HEK293 (cell line): ENCODE measurements around the gene THY1.

Source experiments
- CTCF ChIA-PET: fragments of 350-600 bp; formaldehyde crosslinking; extraction: SDS; loops from one replicate; lab custom pipeline; 2021; ENCODE audit warnings: antibody characterized with exemption; lab: Yijun Ruan, JAX
- POLR2A ChIA-PET: fragments of 300-600 bp; formaldehyde crosslinking; extraction: SDS; loops from one replicate; lab custom pipeline; 2020; ENCODE audit warnings: antibody characterized with exemption, inconsistent platforms; lab: Yijun Ruan, JAX
- H3K27ac ChIP-seq: fragments of 200-500 bp; sonication (Bioruptor generic); 2 replicates; pipeline ENCODE4 v1.5.1; 2014; ENCODE audit warnings: low read depth, low read length, control low read depth, inconsistent platforms; ENCODE audit errors: extremely low read depth
- H3K36me3 ChIP-seq, 2 experiments: fragments of 200-500 bp in 1 of 2; sonication (Bioruptor generic) in 1 of 2; 1 replicate in 1 of 2; 2 replicates in 1 of 2; pipeline ENCODE4 v1.5.1; 2014 to 2017; ENCODE audit warnings: inconsistent platforms in 2 of 2, low read length in 2 of 2; ENCODE audit not compliant: control insufficient read depth in 2 of 2, insufficient read depth in 1 of 2
- H3K4me1 ChIP-seq: fragments of 200-500 bp; sonication (Bioruptor generic); 2 replicates; pipeline ENCODE4 v1.5.1; 2014; ENCODE audit warnings: mild to moderate bottlenecking, low read length, inconsistent platforms; ENCODE audit not compliant: control insufficient read depth, insufficient read depth
- H3K4me3 ChIP-seq: 2 replicates; pipeline ENCODE4 v1.5.1; 2011; ENCODE audit warnings: low read depth, mild to moderate bottlenecking, control low read depth, low read length, moderate library complexity
- H3K9me3 ChIP-seq: fragments of 200-500 bp; sonication (Bioruptor generic); 2 replicates; pipeline ENCODE4 v1.5.1; 2014; ENCODE audit warnings: low read depth, low read length, inconsistent platforms; ENCODE audit not compliant: control insufficient read depth, insufficient read depth
- AEBP2 ChIP-seq: fragments of 450-650 bp; formaldehyde crosslinking; IDR thresholded peaks from 2 replicates; pipeline ENCODE4 v1.5.1; 2016; ENCODE audit warnings: missing biosample characterization, missing genetic modification characterization, borderline replicate concordance
- GLI4 ChIP-seq: fragments of 450-650 bp; formaldehyde crosslinking; IDR thresholded peaks from 2 replicates; pipeline ENCODE4 v1.5.1; 2016; ENCODE audit warnings: missing biosample characterization, missing genetic modification characterization
- GLIS2 ChIP-seq: fragments of 450-650 bp; formaldehyde crosslinking; IDR thresholded peaks from 2 replicates; pipeline ENCODE4 v1.5.1; 2016; ENCODE audit warnings: missing biosample characterization, missing genetic modification characterization
- HIC1 ChIP-seq: fragments of 450-650 bp; formaldehyde crosslinking; IDR thresholded peaks from 2 replicates; pipeline ENCODE4 v1.5.1; 2016; ENCODE audit warnings: missing biosample characterization, missing genetic modification characterization
- KLF10 ChIP-seq: fragments of 450-650 bp; IDR thresholded peaks from 2 replicates; pipeline ENCODE4 v1.5.1; 2018; ENCODE audit warnings: missing biosample characterization, mild to moderate bottlenecking, missing genetic modification characterization
- SP7 ChIP-seq: fragments of 450-650 bp; formaldehyde crosslinking; IDR thresholded peaks from 2 replicates; pipeline ENCODE4 v1.5.1; 2016; ENCODE audit warnings: missing biosample characterization, missing genetic modification characterization
- YY2 ChIP-seq: fragments of 450-650 bp; formaldehyde crosslinking; IDR thresholded peaks from 2 replicates; pipeline ENCODE4 v1.5.1; 2016; ENCODE audit warnings: missing biosample characterization, missing genetic modification characterization
- ZBTB10 ChIP-seq: fragments of 450-650 bp; formaldehyde crosslinking; IDR thresholded peaks from 2 replicates; pipeline ENCODE4 v1.5.1; 2016; ENCODE audit warnings: missing biosample characterization, missing genetic modification characterization
- ZFP41 ChIP-seq: fragments of 450-650 bp; formaldehyde crosslinking; IDR thresholded peaks from 2 replicates; pipeline ENCODE4 v1.5.1; 2016; ENCODE audit warnings: missing biosample characterization, missing genetic modification characterization, borderline replicate concordance
- ZNF10 ChIP-seq: fragments of 450-650 bp; formaldehyde crosslinking; IDR thresholded peaks from 2 replicates; pipeline ENCODE4 v1.5.1; 2017; ENCODE audit warnings: missing biosample characterization, missing genetic modification characterization
- ZNF248 ChIP-seq: fragments of 450-650 bp; formaldehyde crosslinking; IDR thresholded peaks from 2 replicates; pipeline ENCODE4 v1.5.1; 2017; ENCODE audit warnings: missing biosample characterization, missing genetic modification characterization
- ZNF292 ChIP-seq: fragments of 450-650 bp; formaldehyde crosslinking; IDR thresholded peaks from 2 replicates; pipeline ENCODE4 v1.5.1; 2016; ENCODE audit warnings: low read depth, missing biosample characterization, missing genetic modification characterization, borderline replicate concordance
- ZNF513 ChIP-seq: fragments of 450-650 bp; IDR thresholded peaks from 2 replicates; pipeline ENCODE4 v1.5.1; 2018; ENCODE audit warnings: missing biosample characterization, missing genetic modification characterization
- TF ChIP-seq, protein P1 (sequence below): fragments of 450-650 bp; formaldehyde crosslinking; IDR thresholded peaks from 2 replicates; pipeline ENCODE4 v1.5.1; 2017; ENCODE audit warnings: missing biosample characterization, missing genetic modification characterization

THY1 gene

GRCh38 chr11:119448380-119448779 is 25.4 kb upstream of the THY1 start (continued):
- no peak for TF ChIP-seq ZNF513 (tag by site-specific recombination)
- no peak for TF ChIP-seq KLF10 (tag by site-specific recombination)
- no peak for TF ChIP-seq YY2 (tag by site-specific recombination)
- TF ChIP-seq HIC1 (tag by site-specific recombination), result no peak

- Histone ChIP-seq H3K27ac (no peak overlapping the region), H3K36me3 (no peaks in the 10 kb centered on the region), H3K4me1 (no peaks in the 10 kb centered on the region), H3K4me3 (no peak overlapping the region), H3K9me3 (no peaks in the 10 kb centered on the region)
- ChIA-PET POLR2A (no interaction called here), CTCF (interaction anchor here (0.5 to 0.6 kb wide), 2 partner anchors 20 to 126 kb away, joined by 3 to 4 read pairs; no protein-coding TSS in a partner anchor)
- TF ChIP-seq ZFP41 (tag by site-specific recombination), result no peak
- TF ChIP-seq YY2 (tag by site-specific recombination), result no peak
- TF ChIP-seq SP7 (tag by site-specific recombination), result no peak
- no peak for TF ChIP-seq ZNF292 (tag by site-specific recombination)
- no peak for TF ChIP-seq GLIS2 (tag by site-specific recombination)
- no peak for TF ChIP-seq ZNF10 (tag by site-specific recombination)
- TF ChIP-seq ZBTB10 (tag by site-specific recombination), result no peak
- no peak for TF ChIP-seq ZNF248
- no peak for TF ChIP-seq AEBP2
- TF ChIP-seq, protein P1, sequence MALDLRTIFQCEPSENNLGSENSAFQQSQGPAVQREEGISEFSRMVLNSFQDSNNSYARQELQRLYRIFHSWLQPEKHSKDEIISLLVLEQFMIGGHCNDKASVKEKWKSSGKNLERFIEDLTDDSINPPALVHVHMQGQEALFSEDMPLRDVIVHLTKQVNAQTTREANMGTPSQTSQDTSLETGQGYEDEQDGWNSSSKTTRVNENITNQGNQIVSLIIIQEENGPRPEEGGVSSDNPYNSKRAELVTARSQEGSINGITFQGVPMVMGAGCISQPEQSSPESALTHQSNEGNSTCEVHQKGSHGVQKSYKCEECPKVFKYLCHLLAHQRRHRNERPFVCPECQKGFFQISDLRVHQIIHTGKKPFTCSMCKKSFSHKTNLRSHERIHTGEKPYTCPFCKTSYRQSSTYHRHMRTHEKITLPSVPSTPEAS (tag by site-specific recombination), result no peak
- no peak for TF ChIP-seq GLI4 (tag by site-specific recombination)
Observed at GRCh38 chr11:119447664-119448242, 24.8 kb upstream of the THY1 start.
